Stimulated activated CD4-positive, alpha-beta T cell treated with anti-CD3 and anti-CD28 coated beads, Interleukin-12 subunit alpha, Interleukin-12 subunit beta, amount 100 ng/mL, for 4 hours (primary cell): ENCODE results near the gene CTDSPL.

Experiments
- DNase-seq: peaks from one replicate; pipeline ENCODE4 v3.0.0-alpha.2; 2020

Gene CTDSPL

DNA sequence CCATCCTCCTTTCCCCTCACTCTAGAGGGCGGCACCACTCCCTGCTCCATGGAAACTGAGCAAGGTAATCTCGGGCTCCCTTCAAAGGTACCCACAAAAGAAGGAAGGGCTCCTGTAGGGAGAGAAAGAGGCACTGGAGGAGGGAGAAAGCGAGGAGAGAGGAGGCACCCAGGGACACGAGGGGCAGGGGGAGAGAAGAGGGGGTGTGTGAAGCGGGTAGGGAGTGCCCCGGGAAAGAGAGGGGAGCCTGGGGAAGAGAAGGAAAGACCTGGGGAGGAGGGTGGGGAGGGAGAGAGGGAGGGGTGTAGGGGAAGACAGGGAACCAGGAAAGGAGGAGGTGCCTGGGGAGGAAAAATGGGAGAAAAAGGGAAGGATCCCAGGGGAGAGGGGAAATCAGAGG is 129.4 kb downstream of the CTDSPL start:
- no peak for DNase-seq

DNA sequence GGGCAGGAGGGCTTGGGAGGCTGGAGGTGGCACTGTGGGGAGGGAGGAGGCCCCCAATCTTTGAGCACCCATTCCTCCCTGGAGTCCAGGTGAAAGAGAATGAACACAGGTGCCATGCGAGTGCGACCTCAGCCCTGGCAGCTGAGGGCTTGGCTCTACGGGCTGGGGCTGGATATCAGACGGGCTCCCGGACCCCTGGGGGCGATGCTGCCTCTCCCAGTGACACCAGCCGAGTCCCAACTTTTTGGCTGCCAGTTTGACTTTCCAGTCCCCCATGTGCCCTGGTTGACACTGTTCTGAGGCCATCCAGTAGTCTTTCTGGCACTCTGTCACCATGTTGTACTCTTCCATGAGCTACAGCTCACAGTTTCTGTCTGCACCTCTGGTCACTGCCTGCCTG is 130.1 kb downstream of the CTDSPL start:
- DNase-seq = no peak

DNA sequence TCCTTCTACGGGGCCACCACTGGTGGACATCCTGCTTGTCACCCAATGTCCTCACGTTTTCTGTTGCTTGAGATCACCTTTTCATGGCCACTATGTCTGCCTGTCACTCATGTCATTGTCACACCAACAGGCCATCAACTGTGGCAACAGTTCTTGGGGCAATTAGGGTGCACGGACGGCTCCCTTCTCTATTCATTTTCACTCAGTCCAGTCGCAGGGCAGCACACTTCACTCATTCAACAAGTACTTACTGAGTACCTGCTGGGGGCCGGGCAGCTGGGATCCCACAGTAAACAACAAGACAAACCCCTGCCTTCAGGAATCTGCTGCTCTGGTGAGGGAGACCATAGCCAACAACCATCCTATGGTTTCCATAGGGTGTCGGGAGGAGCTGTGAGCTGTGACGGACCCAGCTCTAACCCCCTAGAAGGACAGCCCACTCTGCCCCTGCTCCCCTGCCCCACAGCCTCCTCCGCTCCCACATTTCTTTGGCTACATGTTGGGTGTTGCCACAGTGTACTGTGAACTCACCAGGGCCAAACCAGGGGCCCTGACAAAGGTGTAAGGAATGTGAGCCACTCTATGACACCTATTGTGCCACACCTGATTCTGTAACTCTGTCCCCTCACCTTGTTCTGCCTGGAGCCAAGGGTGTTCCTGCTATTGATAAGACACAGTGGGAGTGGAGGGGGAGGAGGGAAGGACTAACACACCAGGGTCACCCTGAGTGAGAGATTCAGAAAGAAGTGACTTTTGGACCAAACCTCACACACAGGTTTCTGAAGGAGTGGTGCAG is 130.8 kb downstream of the CTDSPL start:
- DNase-seq = no peak

DNA sequence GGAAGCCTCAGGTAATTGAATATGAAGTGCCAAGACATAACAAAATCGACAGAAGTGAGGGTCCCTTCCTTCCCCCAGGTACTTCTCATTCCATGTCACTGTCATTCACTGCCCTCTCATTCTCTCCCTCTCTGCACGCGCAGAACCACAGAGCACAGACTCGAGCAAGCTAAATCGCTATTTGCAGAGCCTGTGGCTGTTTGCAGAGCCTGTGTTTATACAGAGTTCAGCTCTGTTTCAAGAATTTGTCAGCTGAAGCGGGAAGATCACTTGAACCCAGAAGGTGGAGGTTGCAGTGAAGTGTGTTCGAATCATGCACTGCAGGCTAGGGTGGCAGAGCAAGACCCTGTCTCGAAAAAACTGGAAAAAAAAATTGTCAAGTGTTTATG is 131.4 kb downstream of the CTDSPL start:
- DNase-seq = no peak

DNA sequence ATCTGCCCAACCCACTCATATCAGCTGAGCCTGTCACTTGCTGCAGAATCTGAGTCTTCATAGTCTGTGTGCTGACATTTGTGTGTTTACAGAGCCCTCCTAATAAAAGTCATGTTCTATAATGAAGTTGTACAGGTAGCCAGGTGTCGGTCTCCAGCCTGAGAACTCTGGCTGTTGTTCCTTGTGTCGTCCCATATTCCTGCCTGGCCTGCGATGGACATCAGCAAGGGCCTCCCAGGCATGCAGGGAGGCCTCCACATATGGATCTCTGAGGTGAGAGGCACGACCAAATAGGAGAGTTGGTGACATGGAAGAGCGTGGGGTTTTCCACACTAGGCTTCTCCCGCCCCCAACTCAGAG is 131.8 kb downstream of the CTDSPL start:
- DNase-seq = no peak

DNA sequence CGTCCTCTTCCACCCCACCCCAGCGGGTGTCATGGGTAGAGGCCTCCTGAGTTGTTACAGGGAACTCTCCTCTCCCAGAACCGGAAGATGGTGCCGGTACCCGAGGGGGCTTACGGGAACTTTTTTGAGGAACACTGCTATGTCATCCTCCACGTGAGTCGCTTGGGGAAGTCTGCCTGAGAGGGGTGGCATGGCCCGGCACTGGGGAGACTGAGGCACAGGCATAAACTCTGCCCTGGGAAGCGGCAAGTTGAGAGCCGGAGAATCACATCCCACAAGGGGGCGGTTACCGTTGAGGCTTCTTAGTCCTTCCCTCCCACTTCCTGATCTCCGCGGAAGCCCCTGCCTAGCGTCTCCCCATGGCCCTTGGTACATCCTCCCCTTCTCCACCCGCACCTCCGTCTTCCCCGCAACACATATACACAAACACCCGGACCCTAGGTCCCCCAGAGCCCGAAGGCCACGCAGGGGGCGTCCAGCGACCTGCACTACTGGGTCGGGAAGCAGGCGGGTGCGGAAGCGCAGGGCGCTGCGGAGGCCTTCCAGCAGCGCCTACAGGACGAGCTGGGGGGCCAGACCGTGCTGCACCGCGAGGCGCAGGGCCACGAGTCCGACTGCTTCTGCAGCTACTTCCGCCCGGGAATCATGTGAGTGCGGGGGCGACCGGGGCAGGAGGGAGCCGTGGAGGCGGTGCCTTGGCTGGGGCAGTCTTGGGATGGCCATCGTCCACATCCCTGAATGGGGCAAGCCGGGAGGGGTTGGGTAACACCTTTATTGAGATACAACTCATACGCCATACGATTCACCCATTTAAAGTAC is 132.3 kb downstream of the CTDSPL start:
- peak; percentile 67 for DNase-seq

DNA sequence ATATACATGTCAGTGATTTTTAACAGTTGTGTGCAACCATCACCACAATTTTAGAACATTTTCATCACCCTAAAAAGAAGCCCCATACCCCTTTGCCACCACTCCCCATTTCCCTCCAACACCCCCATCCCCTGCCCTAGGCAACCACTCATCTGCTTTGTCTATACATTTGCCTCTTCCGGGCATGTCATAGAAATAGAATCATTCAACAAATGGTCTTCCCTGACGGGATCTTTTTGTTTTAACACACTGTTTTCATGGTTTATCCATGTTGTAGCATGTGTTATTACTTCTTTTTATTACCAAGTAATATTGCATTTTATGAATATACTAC is 132.9 kb downstream of the CTDSPL start:
- DNase-seq = no peak

DNA sequence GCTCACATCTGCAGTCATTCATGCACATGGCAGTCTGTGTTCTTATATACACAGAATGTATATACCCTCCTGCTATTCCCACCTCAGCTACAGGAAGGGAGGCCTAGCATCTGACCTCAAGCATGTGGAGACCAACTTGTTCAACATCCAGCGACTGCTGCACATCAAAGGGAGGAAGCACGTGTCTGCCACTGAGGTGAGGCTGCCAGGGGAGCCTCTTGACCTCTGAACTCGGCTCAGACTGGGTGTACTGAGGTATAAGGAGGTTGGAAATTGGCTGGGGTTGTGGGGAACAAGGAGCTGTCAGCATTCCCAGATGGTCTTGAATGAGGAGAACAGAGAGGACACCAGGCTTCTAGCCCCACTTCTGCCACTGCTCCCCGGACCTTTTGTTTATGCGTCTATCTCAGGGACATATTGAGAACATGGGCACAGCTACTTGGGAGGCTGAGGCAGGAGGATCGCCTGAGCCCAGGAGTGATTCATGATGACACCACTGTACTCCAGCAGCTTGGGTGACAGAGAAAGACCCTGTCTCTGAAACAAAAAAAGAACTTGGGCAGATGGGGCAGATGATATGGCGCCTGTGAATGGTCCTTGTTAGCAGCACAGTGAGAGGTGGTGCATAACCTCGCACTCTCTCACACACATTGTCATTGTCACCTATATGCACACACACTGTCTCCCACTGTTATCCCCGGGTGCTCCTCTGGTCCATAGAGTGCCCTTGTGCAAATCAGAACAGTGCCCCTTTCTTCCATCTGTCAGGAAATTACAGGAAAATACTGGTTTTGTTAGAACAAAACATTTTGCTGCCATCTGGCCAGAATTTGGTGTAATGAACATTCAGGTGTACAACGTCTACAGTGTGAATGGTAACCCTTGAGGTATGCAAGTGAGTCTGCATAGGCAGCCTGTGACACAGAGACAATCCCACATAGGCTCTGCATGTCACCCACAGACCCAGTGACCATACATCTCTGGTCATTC is 134.3 kb downstream of the CTDSPL start:
- no peak for DNase-seq

DNA sequence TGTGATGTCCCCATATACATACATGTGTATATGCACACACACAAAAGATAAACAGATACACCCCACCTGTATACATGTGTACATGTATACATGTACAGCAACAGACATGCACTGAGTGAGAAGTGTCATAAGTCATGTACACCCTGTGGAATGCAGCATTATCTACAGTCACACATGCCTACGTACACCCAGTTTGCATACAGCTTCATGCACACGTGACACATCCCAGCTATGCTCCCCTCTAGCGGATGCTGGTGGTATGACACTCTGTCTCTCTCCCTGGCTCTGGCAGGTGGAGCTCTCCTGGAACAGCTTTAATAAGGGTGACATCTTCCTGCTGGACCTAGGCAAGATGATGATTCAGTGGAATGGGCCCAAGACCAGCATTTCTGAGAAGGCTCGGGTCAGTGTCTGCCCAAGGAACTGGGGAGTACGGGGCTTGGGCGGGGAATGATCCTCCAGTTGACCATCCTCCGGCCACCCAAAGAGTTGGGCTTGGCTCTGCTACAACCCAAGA is 135.2 kb downstream of the CTDSPL start:
- DNase-seq = peak; percentile 83

DNA sequence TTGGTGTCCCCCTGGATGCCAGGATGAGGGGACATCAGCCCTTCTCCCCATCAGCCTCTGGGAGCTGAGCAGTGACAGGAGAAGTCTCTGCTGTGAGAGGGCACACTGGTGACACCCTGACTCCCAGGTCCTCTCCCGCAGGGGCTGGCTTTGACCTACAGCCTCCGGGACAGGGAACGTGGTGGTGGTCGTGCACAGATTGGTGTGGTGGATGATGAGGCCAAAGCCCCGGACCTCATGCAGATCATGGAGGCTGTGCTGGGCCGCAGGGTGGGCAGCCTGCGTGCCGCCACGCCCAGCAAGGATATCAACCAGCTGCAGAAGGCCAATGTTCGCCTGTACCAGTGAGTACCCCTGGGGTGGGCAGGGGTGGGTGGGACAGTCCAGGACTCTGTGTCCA is 135.7 kb downstream of the CTDSPL start:
- DNase-seq = no peak

DNA sequence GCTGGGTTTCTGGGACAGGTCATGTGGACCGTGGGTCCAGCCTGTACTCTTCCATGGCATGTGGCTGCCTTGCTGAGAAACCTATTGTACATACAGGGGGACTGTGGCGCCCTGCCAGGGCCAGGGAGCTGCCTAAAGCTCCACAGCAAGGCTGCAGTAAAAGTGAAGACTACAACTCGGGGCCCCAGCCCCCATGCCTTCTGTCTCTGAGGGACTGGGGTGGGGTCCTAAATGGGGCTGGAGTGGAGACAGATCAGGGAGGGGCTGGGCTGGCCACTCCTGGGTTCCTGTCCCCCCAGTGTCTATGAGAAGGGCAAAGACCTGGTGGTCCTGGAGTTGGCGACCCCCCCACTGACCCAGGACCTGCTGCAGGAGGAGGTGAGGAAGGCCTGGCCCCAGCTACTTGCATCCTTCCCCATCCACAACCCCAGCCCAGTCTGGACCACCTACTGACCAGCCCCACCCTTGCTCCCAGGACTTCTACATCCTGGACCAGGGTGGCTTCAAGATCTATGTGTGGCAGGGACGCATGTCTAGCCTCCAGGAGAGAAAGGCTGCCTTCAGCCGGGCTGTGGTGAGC is 136.2 kb downstream of the CTDSPL start:
- DNase-seq = no peak

DNA sequence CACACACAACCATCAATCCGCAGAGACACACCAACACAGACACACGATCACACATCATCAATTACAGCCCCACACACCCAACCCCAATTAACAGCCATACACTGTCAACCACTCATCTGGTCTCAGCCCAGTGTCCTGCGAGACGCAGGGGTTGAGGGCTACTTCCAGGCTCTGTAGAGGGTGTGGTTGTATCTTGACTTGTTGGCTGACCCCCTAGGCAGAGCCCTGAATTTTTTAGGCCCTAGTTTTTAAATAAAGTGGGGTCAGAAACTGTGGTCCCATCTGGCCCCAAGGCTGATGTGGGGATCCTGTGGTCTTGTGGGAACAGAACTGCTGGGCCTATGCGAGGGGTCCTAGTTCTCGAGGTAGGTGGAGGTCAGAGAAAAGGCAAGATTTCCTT is 138.2 kb downstream of the CTDSPL start:
- no peak for DNase-seq

DNA sequence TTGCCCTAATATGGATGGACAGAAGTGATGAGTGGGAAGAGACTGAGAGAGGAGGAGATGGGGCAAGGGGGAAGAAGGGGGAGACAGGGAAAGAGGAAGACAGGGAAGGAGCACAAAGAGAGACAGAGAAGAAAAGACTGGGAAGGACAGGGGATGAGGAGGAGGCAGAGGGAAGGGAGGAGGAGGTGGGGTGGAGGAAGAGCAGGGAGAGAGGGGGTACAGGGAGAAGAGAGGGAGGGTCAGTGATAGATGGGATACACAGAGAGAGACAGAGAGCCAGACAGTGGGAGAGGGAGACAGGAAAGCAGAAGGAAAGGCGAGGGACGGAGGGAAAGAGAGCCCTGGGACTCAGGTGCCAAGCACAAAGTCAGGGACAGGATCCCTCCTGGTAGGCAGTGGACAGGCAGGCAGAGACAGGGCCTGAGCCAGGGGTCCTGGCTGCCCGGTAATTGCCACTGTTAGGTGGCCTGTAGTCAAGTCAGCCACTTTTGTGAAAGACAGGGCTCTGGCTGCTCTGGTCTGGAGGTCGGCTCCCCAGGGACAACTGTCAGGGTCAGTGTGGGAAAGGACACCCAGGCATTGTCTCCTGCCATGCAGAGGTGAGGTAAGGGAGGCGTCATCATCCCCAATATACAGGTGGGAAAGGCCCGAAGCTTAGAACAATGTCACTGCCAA is 138.7 kb downstream of the CTDSPL start:
- DNase-seq = no peak

DNA sequence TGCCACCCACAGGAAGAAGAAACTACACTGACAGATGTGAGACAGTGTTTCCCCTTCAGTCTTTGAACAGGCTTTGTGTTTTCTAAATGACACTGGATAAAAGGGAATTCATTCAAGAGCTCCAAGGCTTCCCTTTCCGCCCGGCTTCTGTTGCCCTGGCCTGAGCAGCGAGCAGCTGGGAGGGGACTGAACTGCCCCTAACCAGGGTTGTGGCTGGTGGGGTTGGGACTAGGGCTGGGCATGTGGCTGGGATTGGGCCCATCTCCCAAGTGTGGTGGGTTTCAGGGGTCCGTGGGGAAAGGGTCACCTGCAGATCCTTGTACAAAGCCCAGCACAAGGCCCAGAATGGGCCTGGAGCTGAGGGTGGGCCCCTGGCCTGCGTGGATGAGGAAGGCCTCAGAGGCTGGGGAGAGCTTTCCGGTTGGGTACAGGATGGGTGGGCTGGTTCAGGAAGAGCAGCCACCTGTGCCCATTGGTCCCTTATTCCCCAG is 139.3 kb downstream of the CTDSPL start:
- no peak for DNase-seq

DNA sequence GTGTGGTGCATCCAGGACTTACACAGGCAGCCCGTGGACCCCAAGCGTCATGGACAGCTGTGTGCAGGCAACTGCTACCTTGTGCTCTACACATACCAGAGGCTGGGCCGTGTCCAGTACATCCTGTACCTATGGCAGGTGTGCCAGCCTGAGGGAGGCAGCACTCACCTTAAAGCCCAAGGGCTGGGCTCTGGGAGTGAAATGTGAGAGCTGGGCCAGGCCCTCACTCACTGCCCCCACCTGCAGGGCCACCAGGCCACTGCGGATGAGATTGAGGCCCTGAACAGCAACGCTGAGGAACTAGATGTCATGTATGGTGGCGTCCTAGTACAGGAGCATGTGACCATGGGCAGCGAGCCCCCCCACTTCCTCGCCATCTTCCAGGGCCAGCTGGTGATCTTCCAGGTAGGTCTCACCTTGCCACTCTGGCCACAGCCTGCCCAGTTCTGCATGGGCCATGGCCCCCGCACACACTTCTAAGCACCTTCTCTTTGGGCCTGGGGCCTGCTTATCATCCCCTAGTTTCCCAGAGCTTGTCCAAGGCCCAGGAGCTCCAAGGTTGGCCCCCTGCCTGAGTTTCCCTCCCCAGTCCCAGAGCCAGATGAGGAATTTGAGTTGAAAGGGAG is 139.9 kb downstream of the CTDSPL start:
- DNase-seq = no peak

DNA sequence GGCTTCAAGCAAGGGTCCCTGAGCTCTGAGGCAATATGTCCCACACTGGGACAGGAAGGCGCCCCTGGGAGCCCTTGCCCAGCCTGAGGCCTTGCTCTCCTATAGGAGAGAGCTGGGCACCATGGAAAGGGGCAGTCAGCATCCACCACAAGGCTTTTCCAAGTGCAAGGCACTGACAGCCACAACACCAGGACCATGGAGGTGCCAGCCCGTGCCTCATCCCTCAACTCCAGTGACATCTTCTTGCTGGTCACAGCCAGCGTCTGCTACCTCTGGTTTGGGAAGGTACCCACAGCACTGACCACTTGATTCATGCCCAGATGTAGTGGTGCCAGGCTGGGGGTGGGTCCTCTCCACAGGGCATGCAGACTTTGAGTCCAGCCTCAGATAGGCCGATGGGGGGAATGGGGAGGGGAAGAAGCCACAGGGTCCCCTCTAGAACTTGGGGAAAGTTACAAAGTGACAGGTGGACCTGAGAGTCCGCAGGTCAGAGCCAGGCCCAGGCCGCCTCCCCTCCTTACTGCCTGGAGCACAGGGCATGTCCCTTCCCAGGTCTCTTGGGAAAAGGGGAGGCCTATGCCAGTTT is 140.7 kb downstream of the CTDSPL start:
- DNase-seq = no peak

DNA sequence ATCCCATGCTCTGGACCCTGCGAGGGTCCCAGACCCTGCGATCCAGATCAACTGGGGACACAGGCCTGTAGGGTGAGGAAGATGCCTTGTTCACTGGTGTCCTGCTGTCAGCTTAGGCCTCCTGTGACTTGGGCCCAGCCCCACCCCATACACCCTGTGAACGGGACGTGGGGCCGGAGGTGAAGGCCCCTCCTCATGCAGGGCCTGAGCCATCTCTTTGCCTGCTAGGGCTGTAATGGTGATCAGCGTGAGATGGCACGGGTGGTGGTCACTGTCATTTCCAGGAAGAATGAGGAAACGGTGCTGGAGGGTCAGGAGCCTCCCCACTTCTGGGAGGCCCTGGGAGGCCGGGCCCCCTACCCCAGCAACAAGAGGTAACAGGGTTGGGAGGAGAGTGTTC is 141.3 kb downstream of the CTDSPL start:
- no peak for DNase-seq

DNA sequence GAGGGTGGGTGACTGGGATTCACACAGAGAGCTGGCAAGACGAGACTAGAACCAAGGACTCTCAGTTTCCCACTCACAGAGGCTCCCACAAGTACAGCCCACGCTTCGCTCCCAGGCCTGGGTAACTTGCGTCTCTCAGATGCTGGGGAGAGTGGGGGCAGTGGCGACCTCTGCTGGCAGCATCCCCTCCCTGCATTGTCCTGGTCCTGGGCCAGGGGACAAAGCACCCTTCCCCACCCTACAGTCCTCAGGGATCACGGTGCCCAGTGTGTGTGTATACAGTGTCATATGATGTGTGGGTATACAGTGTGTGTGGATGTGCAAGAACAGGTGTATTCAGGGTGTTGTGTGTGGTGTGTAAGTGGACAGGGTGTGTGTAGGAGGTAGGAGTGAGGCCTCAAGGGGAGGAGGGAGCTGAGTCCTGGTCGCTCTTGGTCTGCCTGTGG is 141.7 kb downstream of the CTDSPL start:
- DNase-seq = peak; percentile 54

DNA sequence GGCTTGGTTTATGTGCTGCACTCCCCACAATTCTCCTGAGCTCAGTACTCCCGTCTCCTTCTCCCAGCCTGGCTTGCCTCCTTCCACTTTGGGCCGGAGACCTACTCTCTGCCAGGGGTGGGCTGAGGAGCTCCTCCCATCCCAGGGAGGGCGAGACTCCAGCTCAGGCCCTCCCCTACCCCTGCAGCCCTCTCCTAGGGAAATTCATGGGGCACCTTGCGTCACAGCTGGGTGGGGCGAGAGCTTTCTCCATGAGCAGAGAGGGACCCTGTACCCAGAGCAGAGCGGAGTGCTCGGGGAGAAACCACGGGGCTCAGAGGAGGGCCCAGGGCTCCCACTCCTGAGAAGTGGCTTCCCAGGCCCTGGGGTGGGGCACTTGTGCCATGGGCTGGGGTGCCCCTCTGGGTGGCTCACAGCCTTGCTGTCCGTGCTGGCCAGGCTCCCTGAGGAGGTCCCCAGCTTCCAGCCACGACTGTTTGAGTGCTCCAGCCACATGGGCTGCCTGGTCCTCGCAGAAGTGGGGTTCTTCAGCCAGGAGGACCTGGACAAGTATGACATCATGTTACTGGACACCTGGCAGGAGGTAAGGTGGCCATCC is 142.2 kb downstream of the CTDSPL start:
- DNase-seq = no peak

DNA sequence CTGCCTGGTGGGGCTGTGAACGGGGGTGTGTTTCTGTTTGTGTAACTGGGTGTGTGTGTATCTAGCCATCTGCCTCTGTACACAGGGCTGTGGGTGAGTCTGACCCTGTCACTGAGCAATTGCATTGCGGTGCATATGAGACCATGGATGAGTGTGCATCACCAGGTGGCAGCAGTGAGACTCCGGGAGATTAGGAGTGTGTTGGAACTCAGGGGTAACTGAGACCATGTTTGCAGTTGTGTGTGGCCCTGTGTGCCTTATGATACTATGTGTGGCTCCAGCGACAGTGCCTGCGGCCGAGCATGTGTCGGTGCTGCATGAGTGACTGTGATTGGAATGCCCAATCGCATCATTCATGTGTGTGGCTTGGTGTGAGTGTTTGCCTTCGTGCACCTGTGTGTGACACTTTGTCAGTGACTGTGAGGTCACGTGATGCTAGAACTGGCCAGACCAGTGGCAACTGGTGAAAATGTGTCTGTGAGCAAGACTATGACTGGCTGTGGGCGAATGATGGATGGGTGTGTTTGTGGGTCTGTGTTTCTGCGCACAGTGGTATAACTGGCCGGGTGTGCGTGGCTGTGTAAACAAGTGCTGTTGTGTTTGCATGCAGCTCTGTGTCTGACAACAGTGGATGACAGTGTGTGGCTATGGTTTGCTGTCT is 142.9 kb downstream of the CTDSPL start:
- peak; percentile 49 for DNase-seq
